G401 (cell line): Measurements from ENCODE around the gene UTP18. TPM values are rescaled to one million over a fixed set of nuclear protein-coding genes. Genes with fewer than 3 reads are reported as not detected.
"Not testable (repeated sequence)": the region's sequence is repeated elsewhere in the genome, so short reads cannot be mapped to it uniquely, and the experiment has no call there.

ENCODE experiments used
- DNase-seq: peaks from one replicate; pipeline ENCODE4 v3.0.0-alpha.2; 2015; ENCODE audit warnings: low spot score
- in situ Hi-C: cut with HindIII; loops from 2 replicates; pipeline ENCODE4 v1.10.0; 2016; ENCODE audit warnings: low sequenced_read_pairs, mixed read lengths
- total RNA-seq: library from RNA; depleted of rRNA; stranded (reverse); fragments of >200 nt; shearing (Covaris generic); gene quantifications from 2 replicates; pipeline ENCODE4 v1.2.3, GENCODE V29; 2014; rRNA removed

Gene UTP18
- total RNA-seq, result 133 and 139 TPM in 2 replicates

DNA sequence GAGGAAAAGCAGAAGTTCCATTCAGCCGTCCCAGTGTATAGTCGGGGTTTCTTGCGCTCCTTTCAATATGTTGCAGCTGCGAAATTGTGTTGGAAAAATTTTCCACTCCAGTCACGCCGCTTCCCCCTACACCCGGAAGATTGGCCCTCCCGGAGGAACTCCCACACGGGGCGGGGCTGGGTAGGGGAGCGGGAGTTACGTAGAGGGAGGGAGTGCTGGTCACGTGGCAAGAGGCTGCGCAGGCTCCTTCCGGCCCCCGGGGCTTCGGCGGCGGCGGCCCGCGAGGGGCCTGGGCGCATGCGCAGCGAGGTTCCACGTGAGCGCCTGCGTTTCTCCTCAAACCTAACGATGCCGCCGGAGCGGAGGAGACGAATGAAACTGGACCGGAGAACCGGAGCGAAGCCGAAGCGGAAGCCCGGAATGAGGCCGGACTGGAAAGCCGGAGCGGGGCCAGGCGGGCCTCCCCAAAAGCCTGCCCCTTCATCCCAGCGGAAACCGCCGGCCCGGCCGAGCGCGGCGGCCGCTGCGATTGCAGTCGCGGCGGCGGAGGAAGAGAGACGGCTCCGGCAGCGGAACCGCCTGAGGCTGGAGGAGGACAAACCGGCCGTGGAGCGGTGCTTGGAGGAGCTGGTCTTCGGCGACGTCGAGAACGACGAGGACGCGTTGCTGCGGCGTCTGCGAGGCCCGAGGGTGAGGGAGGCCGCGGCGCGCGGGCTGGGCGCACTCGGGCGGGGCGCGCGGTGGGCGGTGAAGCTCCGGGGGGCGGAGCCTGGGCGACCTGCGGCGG, at the start of gene UTP18:
UTP18 (plus strand) TSS at position 310 of the 787 bp plus-strand sequence; CDS start at position 349, 39 bp downstream.
- peak; percentile 97 for DNase-seq
- in situ Hi-C loops, result no loop called here

DNA sequence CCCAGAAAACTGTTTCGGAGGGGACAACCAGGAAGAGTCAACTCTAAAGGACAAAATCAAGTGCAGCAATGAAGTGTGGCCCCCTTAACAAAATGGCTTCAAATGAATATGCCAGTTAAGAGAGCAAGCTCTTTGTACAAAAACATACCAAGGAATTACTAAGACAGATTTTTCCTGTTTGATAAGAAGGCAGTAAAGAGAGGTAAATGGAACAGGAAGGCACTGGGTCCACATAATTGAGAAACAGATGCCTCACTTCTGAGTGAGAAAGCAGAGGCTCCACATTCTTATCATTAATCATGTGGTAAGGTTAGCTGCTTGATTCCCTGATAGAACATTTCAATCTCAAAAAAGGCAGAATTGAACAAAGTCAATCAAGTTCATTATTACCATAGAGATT, 45.4 kb upstream of the UTP18 start:
- in situ Hi-C loops, result no loop called here
- no peak for DNase-seq

DNA sequence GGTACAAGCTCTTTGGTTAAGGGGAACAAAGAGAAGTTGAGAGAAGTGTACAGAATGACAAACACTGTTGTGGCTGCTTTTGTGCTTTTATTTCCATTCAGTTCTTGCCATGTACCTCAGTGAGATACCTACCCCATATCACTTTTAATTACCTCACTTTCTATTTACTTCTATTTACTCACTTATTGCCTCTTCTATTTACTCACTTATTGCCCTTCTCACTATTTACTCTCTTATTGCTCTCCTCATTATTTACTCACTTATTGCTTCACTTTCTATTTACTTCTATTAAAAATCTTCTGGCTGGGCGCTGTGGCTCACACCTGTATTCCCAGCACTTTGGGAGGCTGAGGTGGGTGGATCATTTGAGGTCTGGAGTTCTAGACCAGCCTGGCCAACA, 42.4 kb upstream of the UTP18 start:
- in situ Hi-C loops, result no loop called here
- no peak for DNase-seq

DNA sequence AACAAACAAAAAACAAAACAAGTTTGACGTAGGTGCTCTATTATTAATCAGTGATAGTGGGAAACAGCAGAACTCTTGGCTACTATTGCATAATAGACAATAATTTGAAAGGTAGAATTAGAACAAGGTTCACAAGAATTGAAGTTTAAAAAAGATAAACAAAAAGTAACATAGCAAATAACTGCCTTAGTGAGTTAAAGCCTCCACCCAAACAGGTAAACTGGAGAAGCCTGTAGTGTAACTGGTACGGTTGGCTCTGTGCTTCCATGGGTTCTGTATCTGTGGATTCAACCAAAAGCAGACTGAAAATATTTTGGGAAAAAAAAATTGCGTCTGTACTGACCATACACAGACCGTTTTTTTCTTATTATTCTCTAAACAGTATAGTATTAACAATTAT, 39.0 kb upstream of the UTP18 start:
- DNase-seq, result no peak
- in situ Hi-C loops, result no loop called here

DNA sequence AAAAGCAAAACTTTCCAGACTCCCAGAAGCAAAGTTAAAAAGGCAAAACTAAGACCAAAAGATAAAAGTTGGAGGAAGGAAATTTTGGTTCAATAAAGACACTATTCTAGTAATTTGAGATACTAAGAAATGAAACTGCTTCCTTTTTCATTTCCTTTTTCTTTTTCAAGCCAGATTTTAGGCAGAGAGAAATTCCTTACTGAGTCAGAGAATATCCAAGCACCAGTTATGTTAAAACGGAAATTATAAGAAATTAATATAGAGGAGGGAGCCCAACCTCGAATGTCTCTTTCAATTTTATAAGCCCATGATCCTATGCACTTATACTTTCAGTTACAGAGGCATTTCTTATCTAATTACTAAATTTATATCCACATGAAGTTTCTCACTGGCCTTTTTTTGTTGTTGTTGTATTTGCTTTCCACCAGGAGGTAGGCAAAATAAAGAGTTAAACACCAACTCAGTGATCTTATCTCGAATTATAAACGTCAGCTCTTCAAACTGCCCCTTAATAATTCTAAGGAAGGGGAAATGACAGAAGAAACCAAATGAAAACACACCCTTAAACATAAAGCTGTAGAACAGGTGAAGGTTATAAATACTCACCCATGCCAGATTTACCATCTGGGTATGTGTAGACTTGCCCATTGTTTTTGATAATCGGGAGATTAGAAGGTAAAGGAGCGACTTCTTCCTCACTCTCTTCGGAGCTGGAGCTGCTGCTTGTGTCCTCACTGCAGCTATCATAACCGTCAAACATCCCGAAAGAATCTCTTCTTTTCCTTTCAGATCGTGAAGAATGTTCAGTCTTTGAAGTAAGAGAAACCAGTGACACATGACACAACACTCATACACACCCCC, 35.7 kb upstream of the UTP18 start:
- in situ Hi-C loops, result no loop called here
- peak; percentile 19 for DNase-seq

DNA sequence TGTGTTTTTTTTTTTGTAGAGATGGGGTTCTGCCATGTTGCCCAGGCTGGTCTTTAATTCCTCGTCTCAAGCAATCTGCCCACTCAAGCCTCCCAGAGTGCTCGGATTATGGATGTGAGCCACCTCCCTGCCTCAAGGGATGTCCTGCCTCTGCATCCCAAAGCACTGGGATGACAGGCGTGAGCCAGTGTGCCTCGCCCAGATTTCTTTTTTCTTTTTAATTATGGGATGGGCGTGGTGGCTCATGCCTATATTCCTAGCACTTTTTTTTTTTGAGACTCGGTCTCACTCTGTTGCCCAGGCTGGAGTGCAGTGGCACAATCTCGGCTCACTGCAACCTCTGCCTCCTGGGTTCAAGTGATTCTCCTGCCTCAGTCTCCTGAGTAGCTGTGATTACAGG, 34.8 kb upstream of the UTP18 start:
- DNase-seq, in situ Hi-C loops: not testable (repeated sequence)

DNA sequence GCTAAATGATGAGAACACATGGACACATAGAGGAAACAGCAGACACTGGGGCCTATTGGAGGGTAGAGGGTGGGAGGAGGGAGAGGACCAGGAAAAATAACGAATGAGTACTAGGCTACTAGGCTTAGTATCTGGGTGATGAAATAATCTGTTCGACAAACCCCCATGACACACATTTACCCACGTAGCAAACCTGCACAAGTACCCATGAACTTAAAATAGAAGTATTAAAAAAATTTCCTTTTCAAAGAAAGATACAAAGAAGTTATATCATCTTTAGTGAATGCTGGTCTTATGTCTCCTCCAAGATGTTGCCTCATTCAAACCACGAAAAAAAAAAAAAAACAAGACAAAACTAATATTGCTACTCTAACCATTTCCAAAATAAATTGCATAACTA, 32.2 kb upstream of the UTP18 start:
- in situ Hi-C loops, result no loop called here

DNA sequence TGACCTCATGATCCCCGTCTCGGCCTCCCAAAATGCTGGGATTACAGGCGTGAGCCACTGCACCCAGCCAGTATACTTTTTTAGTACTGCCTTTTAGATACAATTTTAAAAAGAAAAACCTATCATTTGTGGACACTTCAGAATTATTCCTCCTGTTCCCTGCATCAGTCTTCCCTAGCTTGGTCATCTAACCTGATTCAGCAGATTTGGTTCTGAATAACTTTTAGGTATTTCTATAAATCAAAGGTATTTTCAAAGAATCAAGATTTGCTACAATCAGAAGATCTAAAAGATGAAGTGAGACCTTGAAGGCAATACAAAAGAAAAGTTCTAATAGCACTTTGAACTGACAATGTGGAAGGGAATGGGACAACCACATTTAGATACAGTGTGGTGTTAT, 30.5 kb upstream of the UTP18 start:
- DNase-seq, result no peak
- in situ Hi-C loops, result no loop called here

More for the DNA sequence above, 32.2 kb upstream of the UTP18 start:
- DNase-seq, result no peak

DNA sequence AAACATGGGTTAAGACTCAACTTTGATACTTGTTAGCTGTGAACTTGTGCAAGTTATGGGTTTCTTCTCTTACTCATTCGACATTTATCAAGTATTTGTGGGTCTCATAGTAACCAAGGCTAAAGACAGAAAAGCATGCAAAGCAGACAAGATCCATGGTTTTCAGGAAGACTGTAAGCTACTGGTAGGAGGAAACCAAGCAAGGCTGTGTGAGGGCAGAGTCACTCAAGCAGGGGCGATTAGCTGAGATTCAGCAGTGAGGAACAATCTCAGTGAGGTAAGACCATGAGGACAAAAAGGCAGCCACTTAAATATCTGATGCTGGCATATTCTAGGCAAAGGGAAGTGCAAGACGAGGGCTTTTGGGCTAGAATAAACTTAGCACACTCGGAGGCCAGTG, 30.0 kb upstream of the UTP18 start:
- DNase-seq, result no peak
- in situ Hi-C loops, result no loop called here

DNA sequence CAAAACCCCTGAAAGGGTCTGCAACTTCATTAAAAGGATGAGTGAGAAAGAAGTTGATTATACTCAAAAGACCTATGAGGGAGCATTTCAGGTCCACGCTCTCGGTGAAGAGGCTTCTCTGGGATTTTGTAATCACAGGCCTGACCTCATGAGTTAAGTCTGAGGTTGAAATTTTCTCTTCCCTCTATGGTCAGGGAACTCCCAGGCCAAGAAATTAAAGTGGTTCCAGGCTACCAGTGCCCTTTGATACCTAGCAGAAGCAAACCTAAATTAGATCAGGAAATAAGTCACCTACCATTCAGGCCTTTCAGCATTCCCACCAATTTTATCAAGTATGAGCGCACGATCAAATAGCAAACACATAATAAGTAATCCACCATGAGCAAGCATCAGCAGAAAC, 28.3 kb upstream of the UTP18 start:
- in situ Hi-C loops, result no loop called here
- DNase-seq, result no peak

DNA sequence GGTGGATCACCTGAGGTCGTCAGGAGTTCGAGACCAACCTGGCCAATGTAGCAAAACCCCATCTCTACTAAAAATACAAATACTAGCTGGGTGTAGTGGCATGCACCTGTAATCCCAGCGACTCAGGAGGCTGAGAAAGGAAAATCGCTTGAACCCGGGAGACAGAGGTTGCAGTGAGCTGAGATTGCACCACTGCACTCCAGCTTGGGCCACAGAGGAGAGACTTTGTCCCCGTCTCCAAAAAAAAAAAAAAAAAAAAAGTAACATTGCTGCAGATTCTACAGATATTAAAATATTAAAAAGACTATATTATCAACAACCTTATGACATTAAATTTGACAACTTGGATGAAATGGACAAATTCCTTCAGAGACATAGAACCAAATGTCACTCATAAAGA, 26.2 kb upstream of the UTP18 start:
- in situ Hi-C loops, result no loop called here

DNA sequence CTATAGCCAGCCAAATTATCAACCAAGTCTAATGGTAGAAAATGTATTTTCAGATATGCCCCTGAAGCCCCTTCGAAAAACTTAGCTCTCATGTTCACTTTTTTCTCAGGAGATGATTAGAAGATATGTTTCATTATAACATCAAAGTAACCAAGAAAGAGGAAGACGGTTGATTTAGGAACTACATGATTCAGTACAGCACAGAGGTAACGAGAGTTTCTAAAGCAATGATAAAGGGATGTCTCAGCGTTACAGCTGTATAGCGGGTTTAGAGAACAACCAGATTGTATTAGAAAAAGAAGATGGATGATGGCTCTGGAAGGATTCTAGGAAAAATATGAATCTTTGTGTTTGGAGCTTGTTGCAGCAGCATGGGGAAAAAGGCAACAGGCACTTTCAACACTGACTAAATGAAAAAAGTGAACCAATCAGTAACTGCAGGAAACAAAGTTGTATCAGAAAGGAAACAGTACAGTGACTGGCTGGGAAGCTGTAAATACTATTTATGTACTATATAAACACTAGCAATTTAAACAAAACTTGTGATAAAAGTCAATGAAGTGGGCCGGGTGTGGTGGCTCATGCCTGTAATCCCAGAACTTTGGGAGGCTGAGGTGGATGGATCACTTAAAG, 22.0 kb upstream of the UTP18 start:
- in situ Hi-C loops, result no loop called here
- no peak for DNase-seq

More for the DNA sequence above, 26.2 kb upstream of the UTP18 start:
- no peak for DNase-seq

DNA sequence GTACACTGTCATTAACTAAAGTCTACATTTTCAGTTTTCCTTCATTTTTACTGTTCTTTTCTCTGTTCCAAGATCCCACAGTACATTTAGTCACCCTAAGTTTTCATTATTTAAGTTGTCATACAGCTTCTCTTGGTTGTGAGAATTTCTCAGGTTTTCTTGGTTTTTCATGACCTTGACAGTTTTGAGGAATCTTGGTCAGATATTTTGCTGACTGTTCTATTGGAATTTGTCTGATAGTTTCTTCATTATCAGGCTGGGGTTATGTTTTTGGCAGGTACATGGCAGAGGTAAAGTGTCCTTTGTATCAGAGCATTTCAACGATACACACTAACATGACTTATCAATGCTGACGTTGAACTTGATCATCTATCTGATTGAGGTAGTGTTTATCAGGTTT, 20.1 kb upstream of the UTP18 start:
- DNase-seq, result no peak
- in situ Hi-C loops, result no loop called here

DNA sequence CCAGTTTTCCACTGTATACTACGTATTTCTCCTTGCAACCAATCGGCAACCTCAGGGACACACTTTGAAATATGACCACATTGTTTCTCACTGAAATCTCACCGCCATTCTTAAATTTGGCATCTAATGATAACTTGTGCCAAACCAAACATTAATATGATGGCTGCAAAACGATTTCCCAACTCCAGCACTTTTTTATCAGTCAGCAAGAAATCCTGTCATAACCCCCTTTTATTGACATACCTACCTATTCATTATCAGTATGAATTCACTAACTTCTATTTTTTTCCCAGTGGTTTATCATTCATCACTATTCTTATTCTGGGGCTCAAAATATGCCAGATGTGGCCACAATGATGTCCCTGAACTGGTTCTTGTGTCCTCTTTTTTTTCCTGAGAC, 16.3 kb upstream of the UTP18 start:
- no peak for DNase-seq
- in situ Hi-C loops, result no loop called here

DNA sequence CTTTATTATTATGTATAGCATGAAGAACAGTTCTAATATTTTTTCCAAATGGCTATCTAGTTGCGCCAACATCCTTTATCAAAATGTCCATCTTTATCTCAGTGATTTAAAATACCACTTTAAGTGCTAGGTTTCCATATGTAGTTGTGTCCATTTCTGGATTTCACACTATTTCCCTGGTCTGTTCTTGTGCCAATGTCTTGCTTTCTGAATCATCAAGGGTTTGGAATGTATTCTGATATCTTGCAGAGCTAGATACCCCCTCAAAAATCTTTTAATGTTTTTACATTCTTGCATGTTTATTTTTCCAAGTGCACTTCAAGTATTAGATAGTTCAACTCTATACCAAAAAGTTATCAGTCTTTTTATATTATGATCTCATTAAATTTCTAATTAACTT, 14.8 kb upstream of the UTP18 start:
- in situ Hi-C loops, result no loop called here
- DNase-seq, result no peak

DNA sequence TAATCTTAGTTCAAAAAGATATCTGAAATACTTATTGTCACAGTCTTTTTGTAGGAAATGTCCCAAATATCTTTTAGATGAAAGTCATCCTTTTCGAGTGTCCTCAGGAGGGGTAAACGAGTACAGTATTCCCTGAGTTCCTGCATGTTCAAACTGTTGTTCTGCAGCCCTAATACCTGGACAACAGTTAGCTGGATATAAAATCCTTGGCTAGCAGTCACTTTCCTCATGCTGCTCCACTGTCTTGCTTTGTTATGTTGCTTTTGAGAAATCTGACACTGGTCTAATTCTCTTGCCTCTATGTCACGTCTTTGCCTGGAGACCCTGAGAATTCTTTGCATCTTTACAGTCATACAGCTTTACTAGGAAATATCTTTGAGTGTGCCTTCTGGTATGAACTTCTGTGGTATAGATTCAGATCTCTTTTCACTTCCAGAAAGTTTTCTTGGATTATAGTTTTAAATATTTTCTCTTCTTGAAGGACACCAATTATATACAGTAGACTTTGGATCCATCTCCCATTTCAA, 10.0 kb upstream of the UTP18 start:
- no peak for DNase-seq
- in situ Hi-C loops, result no loop called here

DNA sequence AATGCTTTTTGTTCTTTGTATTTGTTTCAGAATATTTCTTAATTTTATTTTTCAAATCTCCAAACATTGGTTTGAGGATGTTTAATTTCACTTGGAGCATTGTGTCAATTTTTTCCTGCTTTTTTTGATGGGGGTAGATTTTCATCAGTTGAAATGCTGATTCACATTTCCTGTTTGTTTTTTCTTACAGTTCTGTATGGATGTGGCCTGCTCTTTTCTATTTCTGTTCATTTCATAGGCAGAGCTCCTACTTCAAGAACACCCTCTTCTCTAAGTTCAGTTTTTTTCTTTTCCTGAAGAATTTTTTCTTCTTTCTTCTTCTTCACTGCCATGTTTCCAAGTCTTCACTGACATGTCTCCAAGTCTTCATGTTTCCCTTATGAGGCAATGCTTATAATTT, 9.3 kb upstream of the UTP18 start:
- in situ Hi-C loops, result no loop called here
- DNase-seq, result no peak

DNA sequence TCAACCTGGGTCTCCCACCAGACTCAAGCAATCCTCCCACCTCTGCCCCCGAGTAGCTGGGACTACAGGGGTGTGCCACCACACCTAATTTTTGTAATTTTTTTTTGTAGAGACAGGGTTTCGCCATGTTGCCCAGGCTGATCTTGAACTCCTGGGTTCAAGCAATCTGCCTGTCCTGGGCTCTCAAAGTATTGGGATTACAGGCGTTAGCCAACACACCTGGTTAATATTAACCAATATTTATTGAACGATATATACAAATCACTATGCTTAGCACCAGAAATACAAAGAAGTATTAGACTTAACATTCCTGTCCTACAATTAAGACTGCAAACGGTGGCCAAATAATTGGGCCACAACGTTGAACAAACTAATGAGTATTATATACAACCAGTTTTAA, 4.7 kb upstream of the UTP18 start:
- no peak for DNase-seq
- in situ Hi-C loops, result no loop called here

DNA sequence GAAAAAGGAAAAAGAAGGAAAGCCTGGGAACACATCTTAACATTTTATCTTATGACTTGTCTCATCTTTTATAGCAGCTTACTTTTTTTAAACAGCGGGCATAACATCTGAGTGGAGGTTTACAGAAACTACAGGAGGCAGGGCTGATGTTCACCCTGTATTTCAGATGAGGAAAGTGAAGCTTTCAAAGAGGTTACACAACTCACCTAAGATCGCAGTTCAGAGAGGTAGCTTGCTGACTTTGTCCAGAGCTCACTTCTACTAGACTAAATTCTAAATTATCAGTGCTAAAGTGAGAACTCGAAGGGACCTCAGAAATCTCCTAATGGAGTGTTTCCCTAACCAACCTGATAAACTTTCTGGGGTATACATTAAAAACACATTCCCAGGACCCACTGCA, 4.2 kb upstream of the UTP18 start:
- in situ Hi-C loops, result no loop called here

More for the DNA sequence above, 4.2 kb upstream of the UTP18 start:
- DNase-seq, result no peak
